ENCODE measurements around the gene PLAAT2. TPM values are rescaled to one million over a fixed set of nuclear protein-coding genes. Genes with fewer than 3 reads are reported as not detected.
"Not testable (repeated sequence)": the region's sequence is repeated elsewhere in the genome, so short reads cannot be mapped to it uniquely, and the experiment has no call there.

PLAAT2 gene
- total RNA-seq, 1 experiment from 2014 or later, result not detected

DNA sequence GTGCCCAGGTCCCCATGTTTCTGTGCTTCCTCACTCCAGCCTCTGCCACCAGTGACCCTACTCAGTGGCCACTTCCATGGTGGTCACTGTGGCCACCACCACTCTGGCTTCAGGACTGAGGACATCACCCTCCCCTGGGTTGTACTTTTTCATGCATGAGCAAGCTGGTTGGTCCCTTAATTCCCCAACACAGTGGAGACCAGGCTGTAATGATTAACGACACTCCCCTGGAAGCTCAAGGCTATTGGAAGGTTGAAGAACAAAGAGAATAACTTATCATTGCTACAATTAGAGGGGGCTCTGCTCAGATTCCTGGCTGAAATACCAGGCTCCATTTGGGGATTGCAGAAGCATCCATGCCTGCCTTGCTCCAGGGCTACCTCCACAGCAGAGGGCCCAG, 16.1 kb downstream of the PLAAT2 start:
- Histone ChIP-seq H3K9me3 (ENCODE audit: low read depth, low read length, poor library complexity, severe bottlenecking) (no peaks in the 10 kb centered on the region), H3K36me3 (ENCODE audit: insufficient read depth, low read length, poor library complexity, severe bottlenecking) (no peaks in the 10 kb centered on the region), H3K27me3 (replicated peaks; ENCODE audit: insufficient read depth, low read depth, low read length, poor library complexity) (no peaks in the 10 kb centered on the region), H3K4me1 (ENCODE audit: insufficient read depth, low read length, poor library complexity, severe bottlenecking) (no peaks in the 10 kb centered on the region), H3K4me3 (ENCODE audit: low read depth, low read length, poor library complexity, severe bottlenecking) (no peak overlapping the region), H3K27ac (ENCODE audit: low read depth, low read length, poor library complexity, severe bottlenecking) (no peak overlapping the region)
- intact Hi-C loops (cut with micrococcal nuclease; ENCODE audit: unreplicated experiment), result no loop called here
- BruUV-seq (replicated peaks), result no TSS peak
- ChIA-PET CTCF (interaction anchor here (0.7 kb wide), 1 partner anchor 88 kb away, joined by 3 read pairs; no protein-coding TSS in a partner anchor), POLR2A (ENCODE audit: low non-redundant PET) (no interaction called here)
- no peak for DNase-seq (ENCODE audit: low spot score)
- TF ChIP-seq, protein P1, sequence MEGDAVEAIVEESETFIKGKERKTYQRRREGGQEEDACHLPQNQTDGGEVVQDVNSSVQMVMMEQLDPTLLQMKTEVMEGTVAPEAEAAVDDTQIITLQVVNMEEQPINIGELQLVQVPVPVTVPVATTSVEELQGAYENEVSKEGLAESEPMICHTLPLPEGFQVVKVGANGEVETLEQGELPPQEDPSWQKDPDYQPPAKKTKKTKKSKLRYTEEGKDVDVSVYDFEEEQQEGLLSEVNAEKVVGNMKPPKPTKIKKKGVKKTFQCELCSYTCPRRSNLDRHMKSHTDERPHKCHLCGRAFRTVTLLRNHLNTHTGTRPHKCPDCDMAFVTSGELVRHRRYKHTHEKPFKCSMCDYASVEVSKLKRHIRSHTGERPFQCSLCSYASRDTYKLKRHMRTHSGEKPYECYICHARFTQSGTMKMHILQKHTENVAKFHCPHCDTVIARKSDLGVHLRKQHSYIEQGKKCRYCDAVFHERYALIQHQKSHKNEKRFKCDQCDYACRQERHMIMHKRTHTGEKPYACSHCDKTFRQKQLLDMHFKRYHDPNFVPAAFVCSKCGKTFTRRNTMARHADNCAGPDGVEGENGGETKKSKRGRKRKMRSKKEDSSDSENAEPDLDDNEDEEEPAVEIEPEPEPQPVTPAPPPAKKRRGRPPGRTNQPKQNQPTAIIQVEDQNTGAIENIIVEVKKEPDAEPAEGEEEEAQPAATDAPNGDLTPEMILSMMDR (conservative IDR thresholded peaks at IDR 0.05; ENCODE audit: low read depth, low read length), result no peak
- TF ChIP-seq EZH2 (IDR thresholded peaks at IDR 0.05; ENCODE audit: borderline replicate concordance, low read depth, low read length, poor library complexity, severe bottlenecking), result no peak

DNA sequence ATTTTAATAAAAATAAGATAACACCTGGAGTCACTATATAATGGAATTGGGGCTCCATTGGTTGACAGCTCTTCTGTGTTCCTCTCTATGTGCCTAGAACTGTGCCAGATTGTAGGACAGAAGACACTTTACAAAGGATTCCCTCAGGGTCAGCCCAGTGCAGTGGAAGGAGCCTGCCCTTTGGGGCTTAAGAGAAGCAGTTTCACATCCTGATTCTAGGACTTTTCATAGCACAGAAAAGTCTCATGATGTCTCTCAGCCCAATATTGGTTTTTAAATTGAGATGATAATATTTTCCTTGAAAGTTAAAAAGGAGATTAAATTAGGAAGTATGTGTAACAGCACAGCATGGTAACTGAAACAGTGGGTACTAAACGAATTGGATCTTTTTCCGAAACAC, 19.5 kb downstream of the PLAAT2 start:
- intact Hi-C loops (cut with micrococcal nuclease; ENCODE audit: unreplicated experiment), result no loop called here
- ChIA-PET CTCF (no interaction called here), POLR2A (ENCODE audit: low non-redundant PET) (no interaction called here)
- Histone ChIP-seq H3K27ac (ENCODE audit: low read depth, low read length, poor library complexity, severe bottlenecking) (no peak overlapping the region), H3K36me3 (ENCODE audit: insufficient read depth, low read length, poor library complexity, severe bottlenecking) (no peaks in the 10 kb centered on the region), H3K9me3 (ENCODE audit: low read depth, low read length, poor library complexity, severe bottlenecking) (no peaks in the 10 kb centered on the region), H3K27me3 (replicated peaks; ENCODE audit: insufficient read depth, low read depth, low read length, poor library complexity) (no peaks in the 10 kb centered on the region), H3K4me3 (ENCODE audit: low read depth, low read length, poor library complexity, severe bottlenecking) (no peak overlapping the region), H3K4me1 (ENCODE audit: insufficient read depth, low read length, poor library complexity, severe bottlenecking) (no peaks in the 10 kb centered on the region)
- no peak for DNase-seq (ENCODE audit: low spot score)
- TF ChIP-seq, protein P1 (conservative IDR thresholded peaks at IDR 0.05; ENCODE audit: low read depth, low read length), result no peak
- TF ChIP-seq EZH2 (IDR thresholded peaks at IDR 0.05; ENCODE audit: borderline replicate concordance, low read depth, low read length, poor library complexity, severe bottlenecking), result no peak
- no TSS peak for BruUV-seq (replicated peaks)

DNA sequence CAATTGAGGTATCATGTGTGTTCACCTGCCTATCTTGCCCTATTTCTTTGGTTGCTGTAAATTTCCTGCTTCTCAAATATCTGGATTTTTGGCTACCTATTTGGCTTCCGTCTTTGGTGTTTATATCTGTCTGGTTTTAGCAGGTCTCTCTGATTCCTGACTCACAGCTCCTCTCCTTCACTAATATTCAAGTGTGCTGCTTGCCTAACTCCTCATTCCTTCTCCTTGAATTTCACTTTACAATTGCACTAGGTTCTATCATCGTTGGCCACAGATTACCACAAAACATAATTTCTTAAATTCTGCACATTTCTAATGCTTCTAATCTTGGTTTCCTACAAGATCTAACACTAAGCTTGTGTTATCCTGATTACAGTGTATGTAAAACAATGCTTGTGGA, 20.7 kb downstream of the PLAAT2 start:
- H3K4me1 ChIP-seq (ENCODE audit: insufficient read depth, low read length, poor library complexity, severe bottlenecking); H3K27me3 ChIP-seq (replicated peaks; ENCODE audit: insufficient read depth, low read depth, low read length, poor library complexity); CTCF ChIA-PET; H3K36me3 ChIP-seq (ENCODE audit: insufficient read depth, low read length, poor library complexity, severe bottlenecking); H3K4me3 ChIP-seq (ENCODE audit: low read depth, low read length, poor library complexity, severe bottlenecking); DNase-seq (ENCODE audit: low spot score); POLR2A ChIA-PET (ENCODE audit: low non-redundant PET); intact Hi-C loops (cut with micrococcal nuclease; ENCODE audit: unreplicated experiment); H3K27ac ChIP-seq (ENCODE audit: low read depth, low read length, poor library complexity, severe bottlenecking); H3K9me3 ChIP-seq (ENCODE audit: low read depth, low read length, poor library complexity, severe bottlenecking); BruUV-seq (replicated peaks): not testable (repeated sequence)

DNA sequence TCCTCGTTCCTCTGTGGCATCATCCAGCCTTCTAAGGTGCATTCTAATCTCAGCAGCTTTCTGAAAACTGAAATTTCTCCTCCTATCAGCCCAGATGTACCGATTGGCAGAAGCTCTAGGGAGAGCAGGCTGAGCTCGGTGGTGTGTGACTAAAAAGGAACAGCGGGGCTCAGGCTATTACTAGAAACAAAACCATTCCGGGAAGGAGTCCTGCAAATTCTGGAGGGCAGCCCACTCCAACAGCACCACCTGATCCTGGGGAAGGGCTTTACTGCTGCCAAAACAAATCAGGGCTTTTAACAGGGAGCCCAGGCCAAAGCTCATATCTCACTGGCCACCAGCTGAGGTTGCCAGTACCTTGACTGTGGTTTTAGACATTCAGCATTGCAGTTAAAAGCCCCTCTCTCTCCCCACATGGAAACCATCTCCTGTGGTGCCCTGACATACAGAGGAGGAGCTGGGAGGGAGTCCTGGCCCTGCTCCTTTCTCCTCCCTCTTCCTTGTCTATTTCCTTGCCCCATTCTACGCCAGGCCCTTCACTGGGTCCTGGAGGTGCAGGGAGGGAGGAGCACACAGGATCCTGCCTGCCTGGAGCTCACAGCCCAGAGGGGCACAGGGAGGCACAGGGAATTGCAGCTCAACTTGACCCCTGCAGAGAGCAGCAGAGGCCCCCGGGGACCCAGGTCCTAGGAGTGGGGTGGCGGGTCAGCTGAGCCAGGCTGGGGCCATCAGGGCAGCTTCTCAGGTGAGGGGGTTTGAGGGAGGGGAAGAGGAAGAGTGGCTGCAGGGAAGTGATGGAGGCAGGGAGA, 25.7 kb downstream of the PLAAT2 start:
- TF ChIP-seq, protein P1 (conservative IDR thresholded peaks at IDR 0.05; ENCODE audit: low read depth, low read length), result no peak
- TF ChIP-seq EZH2 (IDR thresholded peaks at IDR 0.05; ENCODE audit: borderline replicate concordance, low read depth, low read length, poor library complexity, severe bottlenecking), result no peak
- peak overlapping the region; percentile 37 for H3K4me3 ChIP-seq (ENCODE audit: low read depth, low read length, poor library complexity, severe bottlenecking)
- CTCF ChIA-PET, result interaction anchor here (0.5 kb wide), 1 partner anchor 769 kb away, joined by 4 read pairs; no protein-coding TSS in a partner anchor
- POLR2A ChIA-PET (ENCODE audit: low non-redundant PET), result no interaction called here
- peaks cover 7% of the 10 kb centered on the region for H3K4me1 ChIP-seq (ENCODE audit: insufficient read depth, low read length, poor library complexity, severe bottlenecking)
- H3K27ac ChIP-seq (ENCODE audit: low read depth, low read length, poor library complexity, severe bottlenecking), result no peak overlapping the region
- no TSS peak for BruUV-seq (replicated peaks)
- H3K27me3 ChIP-seq (replicated peaks; ENCODE audit: insufficient read depth, low read depth, low read length, poor library complexity), result no peaks in the 10 kb centered on the region
- H3K9me3 ChIP-seq (ENCODE audit: low read depth, low read length, poor library complexity, severe bottlenecking), result no peaks in the 10 kb centered on the region
- intact Hi-C loops (cut with micrococcal nuclease; ENCODE audit: unreplicated experiment), result no loop called here
- no peaks in the 10 kb centered on the region for H3K36me3 ChIP-seq (ENCODE audit: insufficient read depth, low read length, poor library complexity, severe bottlenecking)
- DNase-seq (ENCODE audit: low spot score), result no peak
